NCI-H510A (cell line): ENCODE measurements around the gene SETDB2.

ENCODE experiments used
- DNase-seq: peaks from one replicate; lab custom pipeline; 2025; lab: John Stamatoyannopoulos, UW

The SETDB2 gene

DNA sequence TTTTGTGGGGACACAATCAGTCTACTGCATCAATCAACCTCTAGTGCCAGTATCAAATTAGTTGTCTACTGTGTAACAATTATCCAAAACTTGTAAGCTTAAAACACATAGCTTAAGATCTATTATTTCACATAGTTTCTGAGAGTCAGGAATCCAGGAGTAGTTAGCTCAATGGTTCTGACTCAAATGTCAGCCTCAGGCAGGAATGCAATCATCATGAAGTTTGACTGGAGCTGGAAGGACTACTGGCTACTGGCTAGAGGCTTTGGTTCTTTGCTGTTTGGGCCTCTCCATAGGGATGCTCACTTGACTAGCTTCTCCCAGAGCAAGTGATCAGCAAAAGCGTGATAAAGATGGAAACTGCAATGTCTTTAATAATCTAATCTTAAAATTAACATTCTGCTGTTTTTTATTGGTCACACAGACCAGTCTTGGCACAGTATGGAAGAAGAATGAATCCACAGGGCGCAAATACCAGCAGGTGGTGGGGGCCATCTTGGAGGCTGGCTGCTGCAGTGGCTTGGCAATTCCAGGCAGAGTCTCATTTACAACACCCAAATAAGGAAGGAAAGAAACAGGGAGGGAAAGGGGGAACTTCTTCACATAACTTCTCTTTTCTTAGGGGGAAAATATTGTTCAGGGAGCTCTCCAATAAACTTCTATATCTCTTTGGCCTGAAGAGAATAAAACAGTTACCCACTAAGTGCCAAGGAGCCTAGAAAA, 15.9 kb upstream of the SETDB2 start:
- no peak for DNase-seq

DNA sequence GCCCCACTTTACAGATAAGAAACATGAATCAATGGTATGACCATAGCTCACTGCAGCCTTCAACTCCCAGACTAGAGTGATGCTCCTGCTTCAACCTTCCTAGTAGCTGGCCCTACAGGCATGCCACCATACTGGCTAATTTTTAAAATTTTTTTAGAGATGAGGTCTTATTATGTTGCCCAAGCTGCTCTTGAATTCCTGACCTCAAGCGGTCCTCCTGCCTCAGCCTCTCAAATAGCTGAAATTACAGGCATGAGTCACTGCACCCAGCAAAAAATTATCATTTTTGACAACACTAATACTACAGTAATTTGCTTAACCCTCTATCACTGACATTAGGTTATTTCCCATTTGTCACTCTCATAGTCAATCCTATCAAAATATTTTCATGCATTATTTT, 15.0 kb upstream of the SETDB2 start:
- DNase-seq, result no peak

DNA sequence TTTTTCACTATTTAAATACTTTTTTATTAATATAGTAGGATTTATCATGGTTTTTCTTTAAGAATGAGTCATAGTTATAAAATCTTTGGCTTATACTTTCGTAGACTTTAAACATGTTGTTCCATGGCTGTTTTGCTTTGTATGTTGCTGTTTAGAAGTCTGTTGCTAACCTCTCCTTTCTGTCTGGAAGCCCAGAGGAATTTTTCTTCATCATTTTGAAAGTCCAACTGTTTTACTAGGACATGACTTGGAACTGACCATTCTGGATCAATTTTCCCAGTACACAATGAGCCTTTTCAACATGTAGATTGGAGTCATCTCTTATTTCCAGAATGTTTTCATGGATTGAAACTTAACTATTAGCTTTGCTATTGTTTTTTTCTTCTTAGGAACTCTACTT, 8.1 kb upstream of the SETDB2 start:
- DNase-seq, result no peak

DNA sequence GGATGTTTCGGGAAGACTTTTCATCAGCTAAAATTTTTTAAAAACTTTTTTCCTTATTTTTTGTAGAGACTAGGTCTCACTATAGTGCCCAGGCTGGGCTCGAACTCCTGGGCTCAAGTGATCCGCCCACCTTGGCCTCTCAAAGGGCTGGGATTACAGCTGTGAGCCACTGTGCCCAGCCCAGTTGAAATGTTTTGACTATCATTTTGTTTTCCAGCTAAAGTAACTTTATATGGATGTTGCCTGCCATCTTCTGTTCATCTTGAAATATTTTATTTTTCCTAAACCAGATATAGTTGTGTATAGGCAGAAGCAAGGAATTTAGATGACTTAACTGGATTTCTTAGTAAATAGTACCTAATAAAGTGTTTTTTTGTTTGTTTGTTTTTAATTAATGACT, 7.2 kb upstream of the SETDB2 start:
- no peak for DNase-seq

DNA sequence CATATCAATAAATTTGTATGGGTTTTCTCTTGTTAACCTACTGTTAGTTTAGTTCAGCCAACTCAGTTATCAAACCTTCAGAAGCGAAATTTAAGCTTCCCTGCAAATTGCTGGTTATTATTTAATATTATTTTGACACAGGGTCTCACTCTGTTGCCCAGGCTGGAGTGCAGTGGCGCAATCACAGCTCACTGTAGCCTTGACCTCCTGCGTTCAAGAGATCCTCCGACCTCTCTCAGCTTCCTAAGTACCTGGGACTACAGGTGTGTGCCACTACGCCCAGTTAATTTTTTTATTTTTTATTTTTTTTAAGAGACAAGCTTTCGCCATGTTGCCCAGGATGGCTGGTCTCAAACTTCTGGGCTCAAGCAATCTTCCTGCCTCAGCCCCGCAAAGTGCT, 6.4 kb upstream of the SETDB2 start:
- DNase-seq, result no peak

DNA sequence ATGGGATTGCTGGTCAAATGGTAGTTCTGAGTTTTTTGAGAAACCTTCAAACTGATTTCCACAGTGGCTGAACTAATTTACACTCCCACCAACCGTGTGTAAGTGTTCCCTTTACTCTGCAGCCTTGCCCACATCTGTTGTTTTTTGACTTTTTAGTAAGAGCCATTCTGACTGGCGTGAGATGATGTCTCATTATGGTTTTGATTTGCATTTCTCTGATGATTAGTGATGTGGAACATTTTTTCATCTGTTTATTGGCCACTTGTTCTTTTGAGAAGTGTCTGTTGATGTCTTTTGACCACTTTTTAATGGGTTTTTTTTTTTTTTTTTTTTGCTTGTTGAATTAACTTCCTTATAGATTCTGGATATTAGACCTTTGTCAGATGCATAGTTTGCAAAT, 4.5 kb upstream of the SETDB2 start:
- DNase-seq, result no peak

DNA sequence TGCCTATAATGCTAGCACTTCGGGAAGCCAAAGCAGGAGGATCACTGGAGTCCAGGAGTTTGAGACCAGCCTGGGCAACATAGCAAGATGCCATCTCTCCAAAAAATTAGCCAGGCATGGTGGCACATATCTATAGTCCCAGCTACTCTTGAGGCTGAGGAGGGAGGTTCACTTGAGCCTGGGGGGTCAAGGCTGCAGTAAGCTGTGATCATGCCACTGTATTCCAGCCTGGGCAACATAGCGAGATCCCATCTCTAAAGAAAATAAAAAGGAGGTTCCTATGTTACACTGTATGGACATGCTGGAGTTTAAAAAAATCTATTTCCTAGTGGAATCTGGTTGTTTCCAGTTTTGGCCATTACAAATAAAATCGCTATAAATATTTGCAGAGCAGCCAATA, 2.8 kb upstream of the SETDB2 start:
- DNase-seq, result no peak

DNA sequence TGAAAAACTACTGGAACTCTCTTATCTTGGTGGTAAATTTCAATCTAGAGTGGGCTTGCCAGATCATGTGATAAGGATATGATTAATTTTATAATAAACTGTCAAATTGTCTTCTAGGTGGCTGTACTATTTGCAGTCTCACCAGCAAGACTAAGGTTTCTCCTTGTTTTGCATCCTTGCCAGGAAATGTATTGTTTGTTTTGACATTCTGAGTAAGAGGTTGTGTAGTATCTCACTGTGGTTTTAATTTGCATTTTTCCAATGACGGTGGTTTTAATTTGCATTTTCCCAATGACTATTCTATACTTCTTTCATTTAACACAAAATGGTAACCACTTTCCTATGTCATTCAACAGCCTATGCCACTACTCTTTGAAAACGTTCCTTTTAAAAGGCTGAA, 2.2 kb upstream of the SETDB2 start:
- DNase-seq, result no peak

DNA sequence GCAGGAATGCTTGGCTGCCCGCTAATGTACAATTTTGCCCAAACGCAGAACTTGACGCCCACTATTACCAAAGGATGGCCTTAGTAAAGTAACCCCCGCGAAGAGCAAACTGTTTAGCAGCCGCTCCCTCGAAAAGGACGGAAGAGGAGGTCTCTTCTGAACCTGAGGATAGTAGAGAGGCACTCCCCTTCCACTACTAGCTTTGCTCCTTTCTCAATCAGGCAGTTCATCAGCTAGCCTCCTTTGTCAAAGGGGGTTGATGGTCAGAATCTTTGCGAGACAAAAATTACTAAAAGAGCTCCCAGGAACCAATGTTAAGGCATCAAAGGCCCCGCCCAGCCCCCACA, 744 bp upstream of the SETDB2 start:
- DNase-seq, result no peak

DNA sequence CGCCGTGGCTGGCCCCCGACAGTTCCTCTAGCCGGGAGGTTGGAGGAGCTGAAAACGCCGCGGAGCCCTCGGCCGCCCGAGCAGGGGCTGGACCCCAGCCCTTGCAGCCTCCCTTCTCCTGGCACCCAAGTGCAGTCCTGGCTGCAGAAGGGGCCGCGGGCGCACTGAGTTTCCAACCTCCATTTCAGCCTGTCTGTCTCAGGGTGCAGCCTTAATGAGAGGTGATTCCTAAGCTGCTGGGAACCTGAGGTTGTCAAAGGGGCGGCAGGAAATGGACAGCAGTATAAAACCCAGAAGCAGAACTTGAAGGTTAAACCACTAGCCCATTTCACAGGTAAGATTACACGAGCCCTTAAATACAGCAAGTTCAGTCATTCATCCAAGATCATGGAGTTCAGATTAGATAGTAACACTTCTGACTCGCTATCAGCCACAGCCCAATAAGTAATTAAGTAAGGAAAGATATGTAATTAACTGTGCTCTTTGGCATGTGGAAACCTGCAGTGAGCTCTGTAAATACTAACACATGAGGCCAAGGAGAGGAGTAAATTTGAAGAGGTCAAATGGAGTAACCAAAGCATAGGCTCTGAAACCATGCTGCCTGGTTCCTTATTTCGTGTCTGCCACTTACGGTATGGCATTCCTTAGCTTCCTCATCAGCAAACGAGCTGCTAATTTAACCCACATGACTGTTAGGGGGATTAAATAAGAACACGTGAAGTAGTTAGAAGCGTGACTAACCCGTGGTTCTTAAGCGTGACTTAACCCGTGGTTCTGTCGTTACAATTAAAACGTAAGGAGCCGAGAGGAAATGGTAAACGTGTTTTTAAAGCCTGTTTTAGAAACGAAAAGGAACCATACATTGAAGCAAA, 686 bp downstream of the SETDB2 start:
- no peak for DNase-seq

DNA sequence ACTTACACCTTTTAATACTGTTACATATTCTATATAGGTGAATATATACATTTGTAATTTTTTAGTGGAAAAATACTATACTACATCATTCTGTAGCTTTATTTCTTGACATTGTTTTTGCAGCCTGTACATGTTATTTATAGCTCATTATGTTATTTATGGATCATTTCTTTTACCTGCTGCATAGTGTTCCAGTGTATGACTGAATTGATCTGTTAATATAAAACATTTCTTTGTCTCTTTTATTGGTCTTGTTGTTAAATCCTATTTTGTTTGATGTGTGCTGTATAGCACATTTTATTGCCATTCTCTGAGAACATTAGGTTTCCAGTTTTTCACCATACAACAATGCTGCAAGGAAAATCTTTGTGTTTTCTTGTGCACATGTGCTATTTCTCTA, 2.4 kb downstream of the SETDB2 start:
- no peak for DNase-seq

DNA sequence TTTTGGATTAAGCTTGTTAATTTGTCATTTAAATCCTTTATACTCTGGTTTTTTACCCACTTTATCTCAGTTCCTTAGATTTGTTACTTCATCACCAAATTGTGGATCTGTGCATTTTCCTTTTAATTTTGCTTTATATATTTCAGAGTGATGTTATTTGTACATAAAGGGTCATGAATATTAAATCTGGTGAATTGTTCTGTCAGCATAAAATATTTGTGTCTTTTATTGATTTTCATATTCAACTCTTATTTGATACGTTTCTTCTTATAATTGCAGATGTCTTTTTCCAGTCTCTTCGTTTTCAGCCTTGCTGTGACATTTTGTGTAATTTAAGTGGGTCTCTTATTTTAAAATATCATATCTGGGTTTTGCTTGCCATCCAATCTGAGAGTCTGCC, 4.7 kb downstream of the SETDB2 start:
- no peak for DNase-seq

DNA sequence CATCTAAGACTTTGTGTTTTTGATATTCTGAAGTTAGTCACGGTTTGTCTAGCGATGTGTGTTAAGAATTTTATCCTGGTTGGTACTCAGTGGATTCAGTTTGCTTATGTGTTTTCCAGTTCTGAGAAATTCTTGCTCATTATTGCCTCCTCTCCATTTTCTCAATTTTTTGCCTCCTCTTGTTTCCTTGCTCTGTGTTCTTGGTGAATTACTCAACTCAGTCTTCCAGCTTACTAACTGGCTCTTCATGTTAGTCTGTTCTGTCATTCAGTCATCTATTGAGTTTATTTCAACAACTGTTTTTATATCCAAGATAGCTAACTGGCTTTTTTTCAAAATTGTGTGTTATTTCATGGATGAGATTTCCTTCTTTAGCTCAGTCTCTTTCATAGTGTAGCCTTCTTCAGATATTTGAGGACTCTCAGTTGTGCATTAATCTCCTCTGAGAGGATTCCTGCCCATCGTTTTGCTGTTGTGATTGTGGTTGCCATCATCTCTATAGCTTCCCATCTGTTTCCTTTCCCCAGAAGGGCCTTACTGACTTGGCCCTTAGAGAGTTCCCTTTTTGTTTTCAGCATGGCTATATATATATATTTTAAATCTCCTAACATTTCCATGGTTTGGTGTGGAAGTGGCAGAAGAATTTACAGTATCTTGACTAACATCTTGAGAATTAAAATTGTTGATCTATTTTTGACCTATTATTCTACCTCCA, 6.2 kb downstream of the SETDB2 start:
- DNase-seq, result no peak

DNA sequence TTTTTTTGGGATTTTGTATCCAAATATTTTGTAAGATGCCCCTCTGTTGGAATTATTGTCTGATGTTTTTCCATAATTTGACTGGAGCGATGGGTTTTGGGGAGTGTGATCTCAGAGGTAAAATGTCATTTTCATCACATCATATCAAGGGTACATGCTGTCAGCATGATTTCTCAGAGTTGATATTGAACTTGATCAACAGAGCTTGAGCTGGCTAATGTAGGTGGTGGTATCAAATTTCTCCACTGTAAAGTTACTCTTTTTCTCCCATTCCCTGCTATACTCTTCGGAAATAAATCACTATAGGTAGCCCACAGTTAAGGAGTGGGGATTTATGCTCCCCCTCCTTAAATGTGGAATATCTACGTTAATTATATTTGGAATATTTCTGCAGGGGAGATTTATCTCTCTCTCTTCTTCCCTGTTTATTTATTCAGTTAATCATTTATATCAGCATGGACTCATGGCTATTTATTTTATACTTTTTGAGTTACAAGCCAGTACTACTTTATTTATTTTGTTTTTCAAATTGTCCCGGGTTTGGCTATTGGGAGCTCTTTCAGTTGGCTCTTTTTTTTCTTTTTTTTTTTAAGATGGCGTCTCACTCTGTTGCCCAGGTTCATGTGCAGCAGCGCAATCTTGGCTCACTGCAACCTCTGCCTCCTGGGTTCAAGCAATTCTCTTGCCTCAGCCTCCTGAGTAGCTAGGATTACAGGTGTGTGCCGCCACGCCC, 8.8 kb downstream of the SETDB2 start:
- no peak for DNase-seq

DNA sequence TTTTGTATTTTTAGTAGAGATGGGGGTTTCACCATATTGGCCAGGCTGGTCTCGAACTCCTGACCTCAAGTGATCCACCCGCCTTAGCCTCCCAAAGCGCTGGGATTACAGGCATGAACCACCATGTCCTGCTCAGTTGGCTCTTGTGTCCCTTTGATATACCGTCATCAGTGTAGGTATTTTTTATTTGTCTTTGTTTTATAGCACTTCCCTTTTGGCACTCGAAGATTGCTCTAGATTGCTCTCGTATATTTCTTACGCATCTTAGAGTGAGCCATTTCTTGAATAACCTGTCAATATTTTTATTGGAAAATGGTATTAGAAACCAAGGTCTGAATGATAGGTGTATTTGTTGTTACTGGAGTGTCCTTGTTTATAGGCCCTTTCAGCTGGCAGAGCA, 9.4 kb downstream of the SETDB2 start:
- DNase-seq, result no peak

DNA sequence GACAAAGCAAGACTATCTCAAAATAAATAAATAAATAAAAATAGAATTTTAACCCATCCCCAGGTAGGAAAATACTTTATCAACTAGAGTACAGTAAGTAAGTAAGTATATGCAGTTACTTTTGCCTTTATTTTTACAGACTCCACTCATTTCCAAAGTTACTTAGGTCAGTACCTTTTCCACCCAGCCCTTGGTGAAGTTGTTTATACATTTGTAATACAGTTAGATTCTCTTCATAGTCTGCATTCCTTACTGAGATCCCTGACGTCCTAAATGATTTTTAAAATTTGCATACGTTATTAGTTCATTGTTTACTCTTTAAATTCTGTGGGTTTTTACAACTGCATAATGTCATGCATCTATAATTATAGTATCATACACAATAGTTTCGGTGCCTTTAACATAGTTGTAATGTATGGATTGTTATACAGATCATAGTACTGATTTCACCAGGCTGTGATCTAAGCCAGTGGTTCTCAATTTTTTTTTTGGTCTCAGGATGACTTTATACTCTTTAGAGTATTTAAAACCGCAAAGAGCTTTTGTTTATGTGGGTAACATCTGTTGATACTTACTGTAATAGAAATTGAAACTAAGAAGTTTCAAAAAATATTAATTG, 10.4 kb downstream of the SETDB2 start:
- no peak for DNase-seq

DNA sequence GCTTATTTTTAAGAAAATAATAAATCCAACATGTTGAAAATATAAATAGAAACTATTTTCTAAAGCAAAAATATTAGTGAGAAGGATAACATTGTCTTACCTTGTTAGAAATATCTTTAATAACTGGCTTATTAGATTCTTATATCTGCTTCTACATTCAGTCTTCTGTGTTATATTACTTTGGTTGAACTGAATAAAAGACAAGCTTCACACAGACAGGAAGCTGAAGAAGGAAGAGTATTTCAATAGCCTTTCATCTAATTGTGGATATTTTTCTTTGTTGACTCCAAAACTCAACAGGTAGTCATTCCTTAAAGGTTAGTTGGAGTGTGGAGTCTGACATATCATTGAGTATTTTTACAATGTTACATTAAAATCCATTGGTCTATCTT, 10.9 kb downstream of the SETDB2 start:
- DNase-seq, result no peak

DNA sequence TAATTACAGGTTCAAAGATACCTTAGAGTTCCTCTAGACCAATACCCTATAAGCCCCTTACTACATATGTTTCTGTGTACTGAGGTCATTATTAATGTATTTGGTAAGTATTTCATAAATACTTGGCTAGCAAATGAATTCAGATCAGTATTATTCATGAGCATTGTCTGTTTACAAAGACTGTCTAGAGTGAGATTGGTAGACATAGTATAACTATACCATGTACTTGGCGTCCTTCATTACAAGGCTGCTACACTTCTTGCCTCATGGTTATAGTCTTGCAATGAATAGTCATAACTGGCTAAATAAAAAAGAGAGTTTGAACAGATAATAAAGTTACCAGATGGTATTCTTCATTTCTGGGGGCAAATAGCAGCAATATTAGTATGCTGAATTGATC, 12.1 kb downstream of the SETDB2 start:
- no peak for DNase-seq

DNA sequence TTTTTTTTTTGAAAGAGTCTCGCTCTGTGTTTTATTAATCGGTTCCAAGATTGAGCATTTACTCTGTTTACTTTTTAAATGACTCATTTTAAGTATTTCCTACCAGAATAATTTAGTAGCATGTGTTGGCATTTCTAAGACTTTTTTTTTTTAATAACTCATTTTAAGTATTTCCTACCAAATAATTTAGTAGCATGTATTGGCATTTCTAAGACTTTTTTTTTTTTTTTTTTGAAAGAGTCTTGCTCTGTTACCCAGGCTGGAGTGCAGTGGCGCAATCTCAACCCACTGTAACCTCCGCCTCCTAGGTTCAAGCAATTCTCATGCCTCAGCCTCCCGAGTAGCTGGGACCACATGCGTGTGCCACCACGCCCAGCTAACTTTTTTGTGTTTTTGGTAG, 13.1 kb downstream of the SETDB2 start:
- DNase-seq, result no peak

DNA sequence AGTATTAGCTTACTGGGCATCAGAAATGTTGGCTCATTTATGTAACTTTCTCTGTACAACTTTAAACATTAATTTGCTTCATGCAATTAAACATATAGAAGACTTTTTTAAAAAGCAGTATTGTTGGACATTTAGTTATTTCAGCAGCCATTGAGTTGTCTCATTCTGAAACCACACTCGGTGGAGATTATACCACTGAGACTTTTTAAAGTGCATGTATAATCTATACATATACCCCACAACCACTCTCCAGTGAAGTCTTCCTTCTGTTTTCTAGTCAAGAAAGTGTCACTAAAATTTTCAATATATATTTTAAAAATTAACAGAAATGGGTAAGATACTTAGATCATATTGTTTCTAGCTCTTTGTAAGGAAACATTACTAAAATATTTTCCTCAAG, 15.5 kb downstream of the SETDB2 start:
- DNase-seq, result no peak

DNA sequence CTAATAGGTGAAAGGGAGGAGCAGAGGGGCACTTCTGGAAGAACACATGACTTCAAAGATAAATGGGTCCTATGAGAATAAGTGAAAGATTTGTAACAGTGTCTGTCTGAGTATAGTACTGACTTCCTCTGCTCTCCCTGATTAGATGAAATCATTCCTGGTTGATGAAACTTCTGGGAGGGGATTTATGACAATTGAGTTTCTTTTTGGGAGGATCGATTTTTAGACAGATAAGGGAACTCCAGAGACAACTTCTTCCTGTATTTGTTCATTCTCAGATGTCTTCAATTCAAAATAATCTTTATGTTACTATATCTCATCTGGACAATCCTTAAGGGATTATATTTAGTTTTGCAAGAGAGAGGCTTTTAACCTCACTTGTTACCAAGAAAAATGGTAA, 20.0 kb downstream of the SETDB2 start:
- no peak for DNase-seq
